ENCODE data around the gene MAP7D2.

- TF ChIP-seq YY1 (IDR thresholded peaks at IDR 0.05; ENCODE audit: insufficient read depth, insufficient read length), result no peak
- no peak for TF ChIP-seq ZNF274 (IDR thresholded peaks at IDR 0.05; ENCODE audit: low read depth, low read length)
These were observed 60.0 kb downstream of the MAP7D2 start for GRCh38 chrX:20056704-20057103.
